GM19468 (cell line): Measurements from ENCODE around the gene SRGAP1.

Experiments
- ATAC-seq: cut with Tn5 transposase; IDR thresholded peaks from one replicate; pipeline ENCODE4 v1.9.1; 2021; ENCODE audit warnings: mild to moderate bottlenecking, moderate library complexity, moderate number of reproducible peaks; ENCODE audit not compliant: unreplicated experiment; ENCODE audit errors: extremely low read depth

The SRGAP1 gene

DNA sequence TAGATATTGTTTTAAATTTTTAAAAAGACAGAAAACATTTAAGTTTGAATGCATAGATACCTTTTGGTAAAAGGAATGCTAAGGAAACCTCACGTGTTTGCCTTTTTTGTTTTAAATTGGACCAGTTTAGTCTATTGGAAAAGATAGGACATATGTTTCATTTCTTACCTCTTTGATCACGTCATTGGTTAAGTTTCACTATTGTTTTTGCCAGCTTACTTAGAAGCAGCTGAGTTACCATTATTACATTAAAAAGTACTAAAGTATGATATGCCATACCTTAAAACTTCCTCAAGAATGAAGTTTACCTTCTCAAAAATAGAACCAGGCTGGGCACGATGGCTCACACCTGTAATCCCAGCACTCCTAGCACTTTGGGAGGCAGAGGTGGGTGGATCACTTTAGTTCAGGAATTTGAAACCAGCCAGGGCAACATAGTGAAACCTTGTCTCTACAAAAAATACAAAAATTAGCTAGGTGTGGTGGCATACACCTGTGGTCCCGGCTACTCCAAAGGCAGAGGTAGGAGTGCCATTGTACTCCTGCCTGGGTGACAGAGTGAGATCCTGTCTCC lies 54.4 kb downstream of the SRGAP1 start:
- no peak for ATAC-seq

DNA sequence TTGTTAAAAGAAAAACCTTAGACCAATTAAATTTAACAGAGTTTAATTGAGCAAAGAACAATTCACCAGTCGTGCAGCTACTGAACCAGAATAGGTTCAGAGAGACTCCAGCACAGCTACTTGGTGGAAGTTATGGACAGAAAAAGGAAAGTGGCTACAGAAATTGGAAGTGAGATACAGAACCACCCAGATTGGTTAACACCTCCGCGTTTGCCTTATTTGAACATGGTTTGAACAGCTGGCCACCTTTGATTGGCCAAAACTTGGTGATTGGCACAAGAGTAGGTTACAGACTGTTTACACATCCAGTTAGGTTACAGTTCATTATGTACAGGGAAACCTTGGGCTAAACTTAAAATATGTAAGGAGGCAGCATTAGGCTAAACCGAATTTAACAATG lies 54.9 kb downstream of the SRGAP1 start:
- no peak for ATAC-seq

DNA sequence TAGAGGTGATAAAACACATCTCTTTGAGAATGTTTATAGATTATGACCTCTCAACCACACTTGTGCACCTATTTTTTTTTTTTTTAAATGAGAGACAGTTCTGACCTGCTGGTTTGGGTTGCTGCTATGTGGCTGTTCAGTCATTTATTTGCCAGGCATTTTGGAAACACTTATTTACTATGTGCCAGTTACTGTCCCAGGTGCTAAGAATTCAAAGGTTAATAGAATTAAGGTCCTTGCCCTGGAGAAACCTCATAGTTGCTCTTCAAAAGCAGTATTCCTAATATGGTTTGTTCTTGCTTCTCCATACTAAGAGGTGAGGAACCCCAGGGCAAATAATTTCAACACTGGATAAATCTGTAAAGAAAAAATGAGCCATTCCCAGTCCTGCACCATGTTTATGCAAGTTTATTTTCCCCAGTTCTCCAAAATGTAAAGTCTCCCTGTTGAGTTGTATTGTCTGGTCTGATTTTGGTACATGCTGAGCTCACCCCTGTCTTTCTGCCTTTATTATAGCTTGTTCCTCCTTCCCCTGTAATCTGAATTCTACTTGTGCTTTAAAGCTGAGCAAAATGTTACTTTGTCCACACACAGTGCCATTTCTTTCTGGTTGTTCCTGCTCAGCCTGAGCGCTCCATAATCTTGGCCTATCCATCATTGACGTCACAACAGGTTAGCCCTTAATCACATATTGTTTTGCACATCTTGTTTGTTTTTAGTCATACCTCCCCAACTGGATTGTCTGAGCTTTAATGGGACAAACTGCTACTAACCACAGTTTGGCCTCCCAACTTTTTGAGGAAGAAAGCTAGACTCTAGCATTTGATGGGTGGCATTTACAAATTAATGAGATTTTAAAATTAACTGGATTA lies 56.7 kb downstream of the SRGAP1 start:
- no peak for ATAC-seq

DNA sequence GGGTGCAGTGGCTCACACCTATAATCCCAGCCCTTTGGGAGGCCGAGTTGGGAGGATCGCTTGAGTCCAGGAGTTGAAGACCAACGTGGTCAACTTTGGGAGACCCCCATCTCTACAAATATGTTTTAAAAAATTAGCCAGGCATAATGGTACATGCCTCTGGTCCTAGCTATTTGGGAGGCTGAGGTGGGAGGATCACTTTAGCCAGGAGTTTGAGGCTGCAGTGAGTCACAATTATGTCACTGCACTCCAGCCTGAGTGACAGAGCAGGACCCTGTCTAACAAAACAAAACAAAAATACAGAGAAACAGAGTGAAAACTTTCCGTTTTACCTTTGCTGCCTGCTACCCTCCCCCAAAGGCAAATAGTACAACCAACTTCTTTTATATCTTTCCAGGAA lies 60.2 kb downstream of the SRGAP1 start:
- ATAC-seq: no peak

DNA sequence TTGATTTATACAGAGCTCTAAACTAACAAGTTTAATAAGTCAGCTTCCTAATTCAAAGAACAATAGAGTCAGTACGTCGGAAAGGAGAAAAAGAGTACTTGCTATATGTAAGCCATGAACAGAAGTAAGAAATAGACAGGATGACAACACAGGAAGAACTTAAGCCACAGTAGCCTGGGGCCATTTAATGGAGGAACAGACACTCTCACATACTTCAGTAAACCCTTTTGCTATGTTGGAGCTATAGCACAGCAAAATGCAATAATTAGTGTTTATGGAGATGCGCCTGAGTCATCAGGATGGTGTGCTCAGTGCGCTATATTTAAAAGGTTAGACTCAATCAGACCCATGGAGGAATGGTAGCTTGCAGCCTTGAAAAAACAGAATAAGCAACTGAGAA lies 61.0 kb downstream of the SRGAP1 start:
- ATAC-seq: no peak

DNA sequence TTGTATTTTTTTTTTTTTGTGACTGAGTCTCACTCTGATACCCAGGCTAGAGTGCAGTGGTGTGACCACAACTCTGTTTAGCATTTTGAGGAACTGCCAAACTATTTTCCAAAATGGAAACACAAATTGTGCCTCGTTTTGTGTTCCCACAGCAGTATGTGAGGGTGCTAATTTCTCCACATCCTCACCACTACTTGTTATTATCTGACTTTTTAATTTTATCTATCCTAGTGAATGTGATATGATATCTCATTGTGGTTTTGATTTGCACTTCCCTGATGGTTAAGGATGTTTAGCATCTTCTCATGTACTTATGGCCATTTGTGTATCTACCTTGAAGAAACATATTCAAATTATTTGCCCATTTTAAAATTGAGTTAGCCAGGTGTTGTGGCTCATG lies 62.4 kb downstream of the SRGAP1 start:
- ATAC-seq: no peak

DNA sequence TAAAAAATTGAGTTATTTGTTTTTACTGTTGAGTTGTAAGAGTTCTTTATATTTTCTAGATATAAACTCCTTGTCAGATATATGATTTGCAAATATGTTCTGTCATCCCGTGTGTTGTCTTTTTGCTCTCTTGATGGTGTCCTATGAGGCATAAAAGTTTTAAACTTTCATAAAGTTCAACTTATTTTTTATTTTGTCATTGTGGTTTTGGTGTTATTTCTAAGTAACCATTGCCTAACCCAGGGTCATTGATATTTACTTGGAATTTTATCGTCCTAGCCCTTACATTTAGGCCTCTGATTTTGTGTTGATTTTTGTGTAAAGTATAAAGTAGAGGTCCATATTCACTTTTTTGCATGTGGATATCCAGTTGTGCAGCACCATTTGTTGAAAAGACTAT lies 63.1 kb downstream of the SRGAP1 start:
- no peak for ATAC-seq

DNA sequence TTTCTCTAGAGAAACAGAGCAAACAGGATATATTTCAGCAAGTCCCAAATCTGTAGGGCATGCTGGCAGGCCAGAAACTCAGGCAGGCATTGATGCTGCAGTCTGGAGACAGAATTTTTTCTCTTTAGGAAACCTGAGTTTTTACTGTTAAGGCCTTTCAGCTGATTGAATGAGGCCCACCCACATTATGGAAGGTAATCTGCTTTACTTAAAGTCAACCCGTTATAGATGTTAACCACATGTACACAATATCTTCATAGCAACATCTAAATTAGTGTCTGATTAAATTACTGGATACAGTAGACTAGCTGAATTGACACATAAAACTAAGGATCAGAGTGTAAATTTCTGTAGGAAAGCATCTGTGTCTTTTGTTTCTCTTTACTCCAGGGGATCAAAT lies 65.2 kb downstream of the SRGAP1 start:
- no peak for ATAC-seq

DNA sequence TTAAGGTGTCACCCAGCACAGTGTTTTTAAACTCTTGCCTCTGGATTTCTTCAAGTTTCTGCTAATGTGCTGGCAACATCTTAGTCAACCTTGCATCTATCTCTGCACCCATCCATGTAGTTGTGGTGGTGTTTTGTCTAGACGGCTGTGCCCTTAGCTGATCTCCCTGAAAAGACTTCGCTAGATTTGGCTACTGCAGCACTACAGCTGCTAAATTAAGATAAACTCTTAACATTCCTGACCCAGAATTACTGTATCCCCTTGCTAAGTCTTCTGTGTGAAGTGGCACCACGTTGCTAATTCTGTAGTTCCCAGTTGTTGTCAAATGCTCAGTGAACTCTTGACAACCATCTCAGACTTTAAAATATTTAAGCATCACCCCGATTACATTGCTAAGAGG lies 66.8 kb downstream of the SRGAP1 start:
- no peak for ATAC-seq

DNA sequence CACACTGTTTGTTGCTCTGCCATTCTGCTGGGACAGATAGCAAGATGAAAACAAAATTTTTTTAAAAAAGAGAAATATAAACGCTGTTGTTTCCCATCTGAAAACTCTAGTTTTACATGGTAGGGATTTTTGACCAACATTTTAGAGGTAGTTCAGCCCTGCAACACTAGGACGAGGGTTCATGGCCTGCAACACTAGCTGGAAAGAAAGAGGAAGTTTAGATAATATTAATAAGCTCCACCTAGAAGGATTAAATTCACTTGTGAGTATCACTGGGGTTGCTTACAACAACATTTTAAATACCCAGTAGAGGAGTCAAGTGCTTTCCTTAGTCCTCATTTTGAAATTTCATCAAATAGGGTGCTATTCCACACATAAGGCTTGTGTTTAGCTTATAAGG lies 68.2 kb downstream of the SRGAP1 start:
- ATAC-seq: no peak

DNA sequence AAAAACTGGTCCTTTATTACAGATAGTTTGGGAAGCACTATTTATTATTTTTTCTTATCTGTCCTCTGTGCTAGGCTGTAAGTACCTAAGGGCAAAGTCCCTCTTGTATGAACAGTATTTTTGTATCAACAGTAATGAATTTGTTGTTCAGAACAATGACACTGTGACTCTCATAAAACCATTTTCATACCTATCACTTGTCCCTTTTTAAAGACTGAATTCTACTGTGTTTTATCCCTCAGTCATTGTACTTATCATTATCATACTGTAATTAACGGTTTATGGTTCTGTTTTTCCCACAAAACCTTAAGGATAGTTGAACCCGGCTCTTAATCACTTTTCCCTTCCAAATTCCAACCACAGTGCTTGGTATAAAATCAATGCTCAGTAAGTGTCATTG lies 69.4 kb downstream of the SRGAP1 start:
- no peak for ATAC-seq

DNA sequence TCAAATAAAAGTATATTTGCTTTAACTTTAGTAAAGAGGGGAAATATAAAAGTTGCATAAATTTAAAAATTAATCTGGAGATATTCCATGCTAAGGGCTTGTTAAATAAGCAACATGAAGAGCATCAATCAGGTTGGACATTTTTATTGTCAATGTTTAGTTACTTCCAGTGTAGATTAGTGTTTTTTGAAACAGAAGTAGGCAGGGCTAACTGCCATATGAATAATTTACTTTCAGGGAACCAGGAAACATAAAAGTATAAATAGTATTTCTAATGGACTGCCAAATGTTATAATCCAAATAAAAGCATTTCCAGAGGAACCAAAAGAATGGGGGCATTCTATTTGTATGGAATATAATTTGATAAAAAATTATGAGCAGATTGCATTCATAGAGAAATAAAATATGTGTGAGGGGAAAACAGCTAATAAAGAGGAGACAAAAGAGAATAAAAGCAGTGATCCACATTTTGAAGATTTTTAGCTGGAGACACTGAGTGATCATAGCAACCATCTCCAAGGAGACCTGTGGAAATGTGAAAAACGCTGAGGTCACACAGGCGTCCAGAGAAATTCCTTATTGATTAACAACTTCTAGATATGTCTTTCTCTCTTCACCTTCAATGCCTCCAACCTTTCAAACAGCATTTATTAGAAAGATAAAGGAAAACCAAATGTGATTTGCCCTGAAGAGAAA lies 70.8 kb downstream of the SRGAP1 start:
- ATAC-seq: no peak

DNA sequence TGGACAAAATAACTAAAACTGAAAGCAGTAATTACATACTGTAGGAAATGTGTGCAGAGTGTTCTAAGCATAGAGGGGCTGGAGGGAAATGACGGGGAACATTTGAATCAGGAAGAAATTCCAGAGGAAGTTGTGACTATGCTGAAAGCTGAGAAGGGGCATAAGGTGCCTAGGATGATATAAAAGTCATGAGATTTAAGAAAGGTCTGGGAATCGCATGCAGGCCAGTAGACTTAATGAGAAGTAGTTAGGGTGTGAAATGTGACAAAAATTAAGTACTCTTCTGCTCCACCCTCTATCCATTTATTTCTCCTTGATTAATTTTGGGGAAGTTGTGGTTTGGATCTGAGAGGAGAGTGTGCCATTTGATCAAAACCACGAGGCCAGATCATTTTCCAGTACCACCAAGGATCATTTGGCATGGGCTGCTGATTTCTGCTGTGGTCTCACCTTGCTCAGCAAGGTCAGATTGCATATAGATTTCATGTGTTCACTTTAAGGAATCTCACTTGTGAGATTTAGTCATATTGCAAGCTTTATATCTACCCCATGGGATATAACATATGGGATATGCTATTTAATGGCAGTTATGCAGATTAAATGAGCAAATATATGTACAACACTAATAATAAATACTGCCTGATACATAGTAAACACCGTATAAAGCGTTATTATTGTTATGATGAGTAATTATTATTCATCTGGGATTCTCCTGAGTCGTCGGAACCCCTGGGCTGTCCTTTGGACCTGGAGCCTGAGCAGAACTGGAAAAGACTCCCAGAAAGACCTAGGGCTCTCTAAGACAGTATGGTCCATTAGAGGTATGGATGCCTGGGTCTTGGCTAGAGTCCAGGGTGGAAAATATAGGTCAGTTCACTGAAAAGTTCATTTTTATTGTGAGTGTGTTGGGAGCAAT lies 72.3 kb downstream of the SRGAP1 start:
- no peak for ATAC-seq

DNA sequence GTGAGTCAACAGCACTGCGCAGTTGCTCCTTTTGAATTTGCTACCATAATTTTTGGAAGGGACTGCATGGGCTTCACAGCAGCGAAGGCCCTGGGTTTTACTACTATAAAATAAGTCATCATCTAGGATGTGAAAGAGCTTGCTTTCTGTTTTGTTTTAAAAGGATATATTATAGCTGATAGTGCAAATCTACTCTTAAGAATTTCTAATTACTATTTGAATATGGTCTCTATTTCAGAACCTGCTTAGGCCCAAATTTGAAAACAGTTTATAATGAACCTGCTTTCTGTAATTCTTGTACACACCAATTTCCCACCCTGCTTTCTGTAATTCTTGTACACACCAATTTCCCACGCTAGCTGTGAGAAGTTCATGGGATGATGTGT lies 73.0 kb downstream of the SRGAP1 start:
- no peak for ATAC-seq

DNA sequence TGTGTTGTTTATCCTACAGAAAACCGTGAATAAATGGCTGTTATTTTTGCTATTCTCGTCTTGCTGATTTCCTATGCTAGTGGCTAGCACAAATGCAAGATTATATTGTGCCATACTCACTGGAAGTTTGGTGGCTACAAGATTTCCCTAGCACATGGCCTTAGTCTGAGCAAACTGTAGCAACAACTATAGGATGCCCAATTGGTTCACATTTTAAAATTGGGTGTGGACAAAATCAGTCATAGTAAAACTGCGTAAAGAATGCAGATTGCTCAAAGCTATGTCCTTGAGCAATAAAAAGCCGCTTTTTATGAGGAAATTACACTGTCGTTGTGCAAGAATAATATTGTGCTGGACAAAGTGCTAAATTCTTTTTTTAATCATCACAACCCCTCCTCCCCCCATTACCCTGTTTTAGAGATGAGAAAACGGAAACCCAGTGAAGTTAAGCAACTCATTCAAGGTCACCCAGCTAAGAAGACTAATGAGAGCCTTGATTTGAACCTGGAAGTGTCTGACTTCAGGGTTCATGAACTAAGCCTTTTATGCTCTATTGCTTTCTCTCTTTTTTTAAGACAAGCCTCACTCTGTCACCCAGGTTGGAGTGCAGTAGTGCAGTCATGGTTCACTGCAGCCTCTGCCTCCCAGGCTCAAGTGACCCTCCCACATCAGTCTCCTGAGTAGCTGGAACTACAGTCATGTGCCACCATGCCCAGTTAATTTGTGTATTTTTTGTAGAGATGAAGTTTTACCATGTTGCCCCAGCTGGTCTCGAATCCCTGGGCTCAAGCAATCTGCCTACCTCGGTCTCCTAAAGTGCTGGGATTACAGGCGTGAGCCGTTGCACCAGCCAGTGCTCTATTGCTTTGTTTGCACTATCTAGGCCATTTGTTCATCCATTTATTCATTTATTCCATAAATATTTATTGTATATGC lies 73.6 kb downstream of the SRGAP1 start:
- ATAC-seq: no peak

DNA sequence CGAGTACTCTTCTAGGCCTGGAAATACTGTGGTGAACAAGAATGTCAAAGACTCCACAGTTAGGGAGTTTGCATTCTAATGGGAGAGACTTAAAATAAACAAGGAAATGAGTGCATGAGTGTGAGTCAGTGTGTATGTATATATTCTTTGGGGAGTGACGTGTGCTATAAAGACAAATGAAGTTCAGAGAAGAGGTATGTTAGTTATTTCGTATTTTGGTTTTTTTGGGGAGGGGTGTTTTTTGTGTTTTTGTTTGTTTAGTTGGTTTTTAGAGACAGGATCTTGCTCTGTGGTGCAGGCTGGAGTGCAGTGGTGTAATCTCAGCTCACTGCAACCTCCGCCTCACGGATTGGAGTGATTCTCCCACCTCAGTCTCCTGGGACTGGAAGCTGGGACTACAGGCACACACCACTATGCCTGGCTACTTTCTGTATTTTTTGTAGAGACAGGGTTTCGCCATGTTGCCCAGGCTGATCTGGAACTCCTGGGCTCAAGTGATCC lies 74.3 kb downstream of the SRGAP1 start:
- no peak for ATAC-seq

DNA sequence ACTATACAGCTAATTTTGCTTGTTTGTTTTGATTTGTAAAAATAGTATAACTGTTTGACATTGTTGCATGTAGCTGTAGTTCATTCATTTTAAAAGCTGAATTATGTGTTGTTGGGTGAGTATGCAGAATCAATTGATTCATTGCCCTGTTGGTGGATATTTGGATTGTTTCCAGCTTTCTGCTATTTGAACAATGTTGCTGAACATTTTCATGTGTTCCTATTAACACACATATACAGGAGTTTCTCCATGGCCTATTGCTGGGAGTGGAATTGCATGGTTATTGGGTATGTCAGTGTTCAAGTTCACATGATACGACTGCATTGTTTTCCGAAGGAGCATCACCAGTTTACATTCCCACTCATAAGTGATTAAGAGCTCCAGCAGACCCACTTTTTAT lies 75.3 kb downstream of the SRGAP1 start:
- ATAC-seq: no peak

DNA sequence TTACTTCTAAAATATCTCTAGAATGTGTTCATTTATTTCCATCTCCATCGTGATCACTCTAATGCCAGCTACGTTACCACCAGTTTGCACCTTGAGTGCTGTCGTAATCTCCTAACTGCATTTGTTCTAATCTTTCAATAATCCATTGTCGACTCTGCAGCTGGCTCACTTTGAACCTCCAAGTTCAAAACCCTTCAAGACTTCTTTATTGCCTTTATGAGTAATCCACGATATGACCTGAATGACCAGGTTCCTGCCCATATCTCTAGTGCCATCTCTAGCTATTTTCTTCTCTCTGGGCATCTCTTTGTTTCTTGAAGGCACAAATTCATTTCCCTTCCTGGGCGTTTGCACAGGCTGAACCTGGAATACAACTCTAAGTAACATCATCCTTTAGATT lies 76.7 kb downstream of the SRGAP1 start:
- ATAC-seq: no peak

DNA sequence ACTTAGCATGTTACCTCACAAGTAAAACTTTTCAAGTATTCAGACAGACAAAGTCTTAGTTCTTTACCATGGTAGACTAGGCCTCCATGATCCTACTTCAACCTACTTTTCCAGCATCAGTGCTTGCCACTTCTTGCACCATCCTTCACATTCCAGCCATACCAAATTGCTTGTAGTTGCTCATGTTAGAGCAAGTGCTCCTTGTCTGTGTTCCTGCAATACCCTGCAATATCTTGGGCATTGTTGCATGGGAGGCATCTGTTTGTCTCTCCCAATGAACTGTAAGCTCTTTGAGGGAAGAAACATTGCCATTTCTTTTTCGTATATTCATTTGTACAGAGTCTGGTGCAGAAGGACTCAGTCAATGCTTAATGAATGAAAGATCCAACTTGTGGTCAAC lies 78.0 kb downstream of the SRGAP1 start:
- no peak for ATAC-seq
